A549 (cell line): ENCODE data around the gene NDUFS2.

ENCODE experiments used
- HES2 ChIP-seq: fragments of >200 bp; sonication (Bioruptor Twin); formaldehyde crosslinking; IDR thresholded peaks from 2 replicates; pipeline ENCODE4 v1.6.1; 2016
- PBX3 ChIP-seq: IDR thresholded peaks from 2 replicates; pipeline ENCODE4 v1.6.1; 2012
- POLR2A ChIP-seq: IDR thresholded peaks from 2 replicates; pipeline ENCODE4 v1.6.1; 2012; ENCODE audit warnings: mild to moderate bottlenecking, low read length
- RAD21 ChIP-seq, 2 experiments: fragments of >200 bp in 1 of 2; sonication (Bioruptor Twin) in 1 of 2; formaldehyde crosslinking in 1 of 2; IDR thresholded peaks in 1 of 2; conservative IDR thresholded peaks in 1 of 2; 2 replicates in 1 of 2; 3 replicates in 1 of 2; pipeline ENCODE4 v1.6.1; 2012 to 2018; ENCODE audit warnings: inconsistent platforms in 1 of 2
- TF ChIP-seq, protein P1 (sequence below): fragments of 450-650 bp; IDR thresholded peaks from 2 replicates; pipeline ENCODE4 v1.6.1; 2014; ENCODE audit warnings: antibody characterized with exemption

DNA sequence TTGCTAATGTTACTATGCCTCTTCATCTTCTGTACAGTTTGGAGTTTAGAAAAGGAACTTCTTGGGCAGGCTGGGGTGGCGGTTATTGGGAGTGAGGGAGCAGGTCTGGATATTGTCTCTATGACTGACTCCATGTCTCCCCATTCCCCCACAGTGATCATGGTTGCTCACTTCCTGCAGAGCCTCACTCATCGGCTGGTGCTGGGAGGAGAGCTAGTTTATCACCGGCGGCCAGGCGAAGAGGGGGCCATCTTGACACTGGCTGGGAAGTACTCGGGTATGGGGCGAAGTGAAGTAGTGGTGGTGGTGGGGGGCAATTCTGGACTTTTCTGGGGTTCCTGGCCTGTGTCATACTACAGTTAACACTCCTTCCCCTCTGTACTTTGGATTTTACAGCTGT lies 25.9 kb downstream of the NDUFS2 start:
- TF ChIP-seq RAD21 (conservative IDR thresholded peaks at IDR 0.05 in 1 of 2, IDR thresholded peaks at IDR 0.05 in 1 of 2) (no peak), PBX3 (no peak), POLR2A (no peak), HES2 (no peak)
- TF ChIP-seq, protein P1, sequence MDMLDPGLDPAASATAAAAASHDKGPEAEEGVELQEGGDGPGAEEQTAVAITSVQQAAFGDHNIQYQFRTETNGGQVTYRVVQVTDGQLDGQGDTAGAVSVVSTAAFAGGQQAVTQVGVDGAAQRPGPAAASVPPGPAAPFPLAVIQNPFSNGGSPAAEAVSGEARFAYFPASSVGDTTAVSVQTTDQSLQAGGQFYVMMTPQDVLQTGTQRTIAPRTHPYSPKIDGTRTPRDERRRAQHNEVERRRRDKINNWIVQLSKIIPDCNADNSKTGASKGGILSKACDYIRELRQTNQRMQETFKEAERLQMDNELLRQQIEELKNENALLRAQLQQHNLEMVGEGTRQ, result no peak
